ENCODE measurements around the gene GSDMA. TPM values are rescaled to one million over a fixed set of nuclear protein-coding genes. Genes with fewer than 3 reads are reported as not detected.

GSDMA gene
- total and polyA plus RNA-seq, 9 of the 15 experiments (the other 6 are each of a cell fraction or from before 2014, with no cell fraction given) = 0.04 to 0.13 (median 0.07) TPM; not detected in 2

DNA sequence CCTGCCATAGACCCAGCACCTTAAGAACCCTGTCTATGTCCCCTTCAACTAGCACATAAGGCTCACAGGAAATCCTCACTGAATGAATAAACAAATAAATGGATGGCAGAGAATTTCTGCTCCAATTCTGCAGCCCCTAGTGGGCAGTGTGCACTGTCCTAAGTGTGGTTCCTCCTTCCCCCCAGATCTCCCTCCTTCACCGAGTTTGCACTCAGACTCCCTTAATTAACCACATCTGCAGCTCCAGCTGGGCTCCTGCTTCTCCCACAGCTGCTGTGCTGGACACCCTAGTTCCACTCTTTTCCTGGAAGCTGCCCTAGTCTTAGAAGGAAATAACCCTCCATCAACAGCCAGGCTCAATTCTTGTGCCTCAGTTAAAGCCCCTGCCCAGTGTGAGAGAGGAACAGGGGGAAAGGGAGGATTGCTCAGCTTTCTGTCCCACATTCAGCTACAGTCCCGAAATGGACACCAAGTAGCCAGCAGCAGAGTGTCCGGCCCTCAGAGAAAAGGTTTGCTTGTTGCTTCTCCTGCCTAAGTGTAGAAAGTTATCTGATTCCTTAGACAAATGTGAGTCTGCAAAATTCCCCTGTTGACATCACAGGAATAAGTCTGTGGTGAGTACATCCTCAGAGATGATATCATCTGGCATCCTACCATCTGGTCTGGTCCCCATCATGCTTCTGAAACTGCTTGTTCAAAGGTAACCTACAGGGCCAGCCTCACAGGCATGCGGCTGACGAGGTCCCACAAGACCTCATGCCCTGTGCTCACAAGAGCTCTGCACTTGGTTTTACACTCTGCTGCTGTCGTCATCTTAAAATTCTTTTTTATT lies 23.0 kb upstream of the GSDMA start (continued):
- TF ChIP-seq, protein P1, sequence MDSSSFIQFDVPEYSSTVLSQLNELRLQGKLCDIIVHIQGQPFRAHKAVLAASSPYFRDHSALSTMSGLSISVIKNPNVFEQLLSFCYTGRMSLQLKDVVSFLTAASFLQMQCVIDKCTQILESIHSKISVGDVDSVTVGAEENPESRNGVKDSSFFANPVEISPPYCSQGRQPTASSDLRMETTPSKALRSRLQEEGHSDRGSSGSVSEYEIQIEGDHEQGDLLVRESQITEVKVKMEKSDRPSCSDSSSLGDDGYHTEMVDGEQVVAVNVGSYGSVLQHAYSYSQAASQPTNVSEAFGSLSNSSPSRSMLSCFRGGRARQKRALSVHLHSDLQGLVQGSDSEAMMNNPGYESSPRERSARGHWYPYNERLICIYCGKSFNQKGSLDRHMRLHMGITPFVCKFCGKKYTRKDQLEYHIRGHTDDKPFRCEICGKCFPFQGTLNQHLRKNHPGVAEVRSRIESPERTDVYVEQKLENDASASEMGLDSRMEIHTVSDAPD (CRISPR knock-in tag; IDR thresholded peaks at IDR 0.05) = no peak
- TF ChIP-seq, protein P2, sequence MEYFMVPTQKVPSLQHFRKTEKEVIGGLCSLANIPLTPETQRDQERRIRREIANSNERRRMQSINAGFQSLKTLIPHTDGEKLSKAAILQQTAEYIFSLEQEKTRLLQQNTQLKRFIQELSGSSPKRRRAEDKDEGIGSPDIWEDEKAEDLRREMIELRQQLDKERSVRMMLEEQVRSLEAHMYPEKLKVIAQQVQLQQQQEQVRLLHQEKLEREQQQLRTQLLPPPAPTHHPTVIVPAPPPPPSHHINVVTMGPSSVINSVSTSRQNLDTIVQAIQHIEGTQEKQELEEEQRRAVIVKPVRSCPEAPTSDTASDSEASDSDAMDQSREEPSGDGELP (CRISPR knock-in tag; IDR thresholded peaks at IDR 0.05; ENCODE audit: borderline replicate concordance) = peak; percentile 47; the same call in 1 of the 2 replicates
- TF ChIP-seq, protein P3, sequence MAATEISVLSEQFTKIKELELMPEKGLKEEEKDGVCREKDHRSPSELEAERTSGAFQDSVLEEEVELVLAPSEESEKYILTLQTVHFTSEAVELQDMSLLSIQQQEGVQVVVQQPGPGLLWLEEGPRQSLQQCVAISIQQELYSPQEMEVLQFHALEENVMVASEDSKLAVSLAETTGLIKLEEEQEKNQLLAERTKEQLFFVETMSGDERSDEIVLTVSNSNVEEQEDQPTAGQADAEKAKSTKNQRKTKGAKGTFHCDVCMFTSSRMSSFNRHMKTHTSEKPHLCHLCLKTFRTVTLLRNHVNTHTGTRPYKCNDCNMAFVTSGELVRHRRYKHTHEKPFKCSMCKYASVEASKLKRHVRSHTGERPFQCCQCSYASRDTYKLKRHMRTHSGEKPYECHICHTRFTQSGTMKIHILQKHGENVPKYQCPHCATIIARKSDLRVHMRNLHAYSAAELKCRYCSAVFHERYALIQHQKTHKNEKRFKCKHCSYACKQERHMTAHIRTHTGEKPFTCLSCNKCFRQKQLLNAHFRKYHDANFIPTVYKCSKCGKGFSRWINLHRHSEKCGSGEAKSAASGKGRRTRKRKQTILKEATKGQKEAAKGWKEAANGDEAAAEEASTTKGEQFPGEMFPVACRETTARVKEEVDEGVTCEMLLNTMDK (IDR thresholded peaks at IDR 0.05; ENCODE audit: borderline replicate concordance, insufficient read depth, low read depth, low read length, poor library complexity, severe bottlenecking) = no peak
- TF ChIP-seq, protein P4, sequence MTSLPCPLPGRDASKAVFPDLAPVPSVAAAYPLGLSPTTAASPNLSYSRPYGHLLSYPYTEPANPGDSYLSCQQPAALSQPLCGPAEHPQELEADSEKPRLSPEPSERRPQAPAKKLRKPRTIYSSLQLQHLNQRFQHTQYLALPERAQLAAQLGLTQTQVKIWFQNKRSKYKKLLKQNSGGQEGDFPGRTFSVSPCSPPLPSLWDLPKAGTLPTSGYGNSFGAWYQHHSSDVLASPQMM (CRISPR knock-in tag; IDR thresholded peaks at IDR 0.05) = no peak
- TF ChIP-seq RBM22 (IDR thresholded peaks at IDR 0.05; ENCODE audit: low read depth, low read length, poor library complexity, severe bottlenecking) (no peak), ZNF41 (CRISPR knock-in tag; conservative IDR thresholded peaks at IDR 0.05) (no peak), ZBTB17 (CRISPR knock-in tag; IDR thresholded peaks at IDR 0.05) (peak; percentile 63; the same call in 1 of the 2 replicates), RBBP5 (IDR thresholded peaks at IDR 0.05; ENCODE audit: borderline replicate concordance, insufficient read depth, low read length, poor library complexity, severe bottlenecking) (peak; percentile 52), ZEB2 (IDR thresholded peaks at IDR 0.05) (0 out of 2 replicates have a peak, but pooled peaks have one; percentile 33), TCFL5 (CRISPR knock-in tag; conservative IDR thresholded peaks at IDR 0.05) (no peak), NR2C2 (CRISPR knock-in tag; IDR thresholded peaks at IDR 0.05) (no peak), NR2C2 (tag; IDR thresholded peaks at IDR 0.05) (no peak), MYBL2 (IDR thresholded peaks at IDR 0.05; ENCODE audit: low read depth) (no peak), MYBL2 (CRISPR knock-in tag; IDR thresholded peaks at IDR 0.05; ENCODE audit: borderline replicate concordance) (no peak), EP300 (IDR thresholded peaks at IDR 0.05; ENCODE audit: low read length) (0 out of 2 replicates have a peak, but pooled peaks have one; percentile 23), NFIC (IDR thresholded peaks at IDR 0.05) (no peak)
- TF ChIP-seq, protein P5, sequence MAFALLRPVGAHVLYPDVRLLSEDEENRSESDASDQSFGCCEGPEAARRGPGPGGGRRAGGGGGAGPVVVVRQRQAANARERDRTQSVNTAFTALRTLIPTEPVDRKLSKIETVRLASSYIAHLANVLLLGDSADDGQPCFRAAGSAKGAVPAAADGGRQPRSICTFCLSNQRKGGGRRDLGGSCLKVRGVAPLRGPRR (CRISPR knock-in tag; IDR thresholded peaks at IDR 0.05) = no peak
- TF ChIP-seq, protein P6, sequence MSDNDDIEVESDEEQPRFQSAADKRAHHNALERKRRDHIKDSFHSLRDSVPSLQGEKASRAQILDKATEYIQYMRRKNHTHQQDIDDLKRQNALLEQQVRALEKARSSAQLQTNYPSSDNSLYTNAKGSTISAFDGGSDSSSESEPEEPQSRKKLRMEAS (CRISPR knock-in tag; IDR thresholded peaks at IDR 0.05) = peak; percentile 52; the same call in 1 of the 2 replicates
- TF ChIP-seq, protein P7, sequence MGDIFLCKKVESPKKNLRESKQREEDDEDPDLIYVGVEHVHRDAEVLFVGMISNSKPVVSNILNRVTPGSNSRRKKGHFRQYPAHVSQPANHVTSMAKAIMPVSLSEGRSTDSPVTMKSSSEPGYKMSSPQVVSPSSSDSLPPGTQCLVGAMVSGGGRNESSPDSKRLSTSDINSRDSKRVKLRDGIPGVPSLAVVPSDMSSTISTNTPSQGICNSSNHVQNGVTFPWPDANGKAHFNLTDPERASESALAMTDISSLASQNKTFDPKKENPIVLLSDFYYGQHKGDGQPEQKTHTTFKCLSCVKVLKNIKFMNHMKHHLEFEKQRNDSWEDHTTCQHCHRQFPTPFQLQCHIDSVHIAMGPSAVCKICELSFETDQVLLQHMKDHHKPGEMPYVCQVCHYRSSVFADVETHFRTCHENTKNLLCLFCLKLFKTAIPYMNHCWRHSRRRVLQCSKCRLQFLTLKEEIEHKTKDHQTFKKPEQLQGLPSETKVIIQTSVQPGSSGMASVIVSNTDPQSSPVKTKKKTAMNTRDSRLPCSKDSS (IDR thresholded peaks at IDR 0.05; ENCODE audit: low read depth, partially characterized antibody) = no peak

Data from K562 (cell line).